Suppressor macrophage treated with lipopolysaccharide for 1 hour (primary cell): ENCODE data around the gene RUSF1.
"Not testable (repeated sequence)": the region's sequence is repeated elsewhere in the genome, so short reads cannot be mapped to it uniquely, and the experiment has no call there.

Source experiments
- DNase-seq, 3 donors: peaks; one replicate each; pipeline ENCODE4 v3.0.0-alpha.2; 2020 to 2022

The RUSF1 gene

DNA sequence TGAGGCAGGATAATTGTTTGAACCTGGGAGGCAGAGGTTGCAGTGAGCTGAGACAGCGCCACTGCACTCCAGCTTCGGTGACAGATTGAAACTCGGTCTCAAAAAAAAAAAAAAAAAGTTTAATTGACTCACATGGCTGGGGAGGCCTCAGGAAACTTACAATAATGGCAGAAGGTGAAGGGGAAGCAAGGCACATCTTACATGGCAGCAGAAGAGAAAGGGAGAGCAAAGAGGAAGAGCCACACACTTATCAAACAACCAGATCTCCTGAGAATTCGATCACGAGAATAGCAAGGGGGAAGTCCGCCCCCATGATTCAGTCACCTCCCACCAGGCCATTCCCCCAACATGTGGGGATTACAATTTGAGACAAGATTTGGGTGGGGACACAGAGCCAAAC is 62.3 kb downstream of the RUSF1 start:
- not testable (repeated sequence) for DNase-seq

DNA sequence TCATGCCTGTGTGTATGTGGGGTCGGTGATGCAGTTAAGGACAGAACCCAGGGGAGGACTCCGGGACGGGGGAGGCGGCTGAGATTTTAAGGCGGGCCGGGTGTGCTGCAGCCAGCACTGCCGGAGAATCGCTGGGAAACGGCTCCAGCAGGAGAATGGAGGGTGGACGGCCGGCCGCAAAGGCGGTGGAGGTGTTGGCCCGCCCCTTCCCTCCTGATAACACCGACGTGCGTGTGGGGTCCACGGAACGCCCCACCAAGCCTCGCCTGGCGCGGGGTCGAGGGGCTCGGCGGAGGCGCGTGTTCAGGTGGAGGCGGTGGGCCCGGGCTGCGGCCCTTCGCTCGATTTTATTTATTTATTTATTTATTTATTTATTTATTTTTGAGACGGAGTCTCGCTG is 66.2 kb downstream of the RUSF1 start:
- no peak for DNase-seq

DNA sequence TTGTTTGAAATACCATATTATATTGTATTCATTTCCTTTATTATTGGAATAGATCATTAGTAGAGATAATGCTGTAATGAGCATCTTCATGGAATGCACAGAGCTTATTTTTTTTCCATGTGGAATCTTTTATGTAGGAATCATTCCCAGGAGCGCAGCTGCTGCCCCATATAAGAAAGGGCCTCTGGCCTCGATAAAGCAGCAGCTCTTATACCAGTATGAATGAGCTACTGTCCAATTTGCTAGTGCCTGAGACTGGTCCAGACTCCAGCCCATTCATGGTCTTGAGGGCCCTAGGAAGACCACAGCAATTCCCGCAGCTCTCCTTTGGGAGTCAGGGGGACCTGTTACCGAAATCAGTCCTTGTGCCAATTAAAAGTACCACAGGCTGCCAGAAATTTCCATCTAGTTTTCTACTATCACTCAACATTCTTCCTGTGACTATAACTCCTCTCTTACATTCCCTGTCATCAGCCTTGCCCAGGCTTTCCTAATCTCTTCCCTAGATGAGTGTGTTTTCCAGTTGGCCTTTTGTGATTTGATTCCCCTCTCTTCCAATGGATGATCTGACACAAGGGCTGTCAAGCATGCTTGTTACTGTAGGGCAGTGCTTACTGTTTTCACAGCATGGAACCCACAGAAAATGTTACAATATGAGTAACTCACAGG is 67.5 kb downstream of the RUSF1 start:
- DNase-seq: no peak

DNA sequence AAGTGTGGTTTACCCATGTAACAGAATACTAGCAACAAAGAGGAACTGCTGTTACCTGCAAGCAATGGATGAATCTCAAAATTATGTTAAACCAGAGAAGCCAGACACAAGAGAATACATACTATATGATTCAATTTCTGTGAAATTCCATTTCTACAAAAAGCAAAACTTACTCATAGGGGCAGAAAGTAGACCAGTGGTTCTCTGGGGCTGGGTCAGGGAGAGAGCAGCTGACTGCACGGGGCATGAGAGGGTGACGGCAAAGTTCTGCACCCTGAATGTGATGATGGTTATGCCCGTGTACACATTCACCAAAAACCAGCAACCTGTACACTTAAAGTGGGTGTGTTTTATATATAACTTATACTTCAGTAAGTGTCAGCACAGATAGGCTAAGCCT is 68.7 kb downstream of the RUSF1 start:
- no peak for DNase-seq
